ENCODE results near the gene FNIP1.
"Not testable (repeated sequence)": the region's sequence is repeated elsewhere in the genome, so short reads cannot be mapped to it uniquely, and the experiment has no call there.

- TF ChIP-seq POLR2AphosphoS5, CTCF (IDR thresholded peaks at IDR 0.05): not testable (repeated sequence)
Observed at GRCh38 chr5:131593436-131593835, 203.4 kb downstream of the FNIP1 start.

Data from stomach (tissue), 4 donors.